Activated CD8-positive, alpha-beta T cell treated with anti-CD3 and anti-CD28 coated beads for 36 hours (primary cell): Measurements from ENCODE around the gene LPA. TPM values are rescaled to one million over a fixed set of nuclear protein-coding genes. Genes with fewer than 3 reads are reported as not detected.

Experiments used
- ATAC-seq: fragments of 200-7000 bp; cut with Tn5 transposase; one replicate; pipeline ENCODE4 v1.10.0; 2021; ENCODE audit warnings: mild to moderate bottlenecking, moderate library complexity
- CTCF ChIA-PET: fragments of 350-600 bp; sonication (Branson Sonifier 250); formaldehyde crosslinking; loops from one replicate; lab custom pipeline; 2021; ENCODE audit warnings: antibody characterized with exemption; lab: Charles Lee
- POLR2A ChIA-PET: fragments of 350-600 bp; sonication (Branson Sonifier 250); formaldehyde crosslinking; loops from one replicate; lab custom pipeline; 2021; ENCODE audit warnings: antibody characterized with exemption; lab: Charles Lee
- DNase-seq: peaks from one replicate; pipeline ENCODE4 v3.0.0-alpha.2; 2020
- H3K27ac Mint-ChIP-seq: one replicate; pipeline ENCODE4 v1.8.0; 2021; ENCODE audit warnings: mild to moderate bottlenecking, mixed read lengths
- H3K27me3 Mint-ChIP-seq: one replicate; pipeline ENCODE4 v1.8.0; 2021; ENCODE audit warnings: mixed read lengths
- H3K36me3 Mint-ChIP-seq: one replicate; pipeline ENCODE4 v1.8.0; 2021; ENCODE audit warnings: low read depth, mixed read lengths
- H3K4me1 Mint-ChIP-seq: one replicate; pipeline ENCODE4 v1.8.0; 2021; ENCODE audit warnings: low read depth, mixed read lengths
- H3K4me3 Mint-ChIP-seq: one replicate; pipeline ENCODE4 v1.8.0; 2021; ENCODE audit warnings: mild to moderate bottlenecking, moderate library complexity, mixed read lengths
- H3K9me3 Mint-ChIP-seq: one replicate; pipeline ENCODE4 v1.8.0; 2021; ENCODE audit warnings: mixed read lengths
- intact Hi-C: fragments of 100-400 bp; cut with micrococcal nuclease; formaldehyde crosslinking; loops from one replicate; pipeline ENCODE4 v1.10.0; 2022
- total RNA-seq, 2 experiments: library from RNA; stranded (reverse); gene quantifications; one replicate each; pipeline ENCODE4 v1.2.3, GENCODE V29; 2021
- TF ChIP-seq, protein P1 (sequence below): fragments of 200-600 bp; IDR thresholded peaks from one replicate; pipeline ENCODE4 v1.8.0; 2022; ENCODE audit warnings: antibody characterized with exemption, mild to moderate bottlenecking

LPA gene
- total RNA-seq, 2 experiments from 2014 or later, result not detected

DNA sequence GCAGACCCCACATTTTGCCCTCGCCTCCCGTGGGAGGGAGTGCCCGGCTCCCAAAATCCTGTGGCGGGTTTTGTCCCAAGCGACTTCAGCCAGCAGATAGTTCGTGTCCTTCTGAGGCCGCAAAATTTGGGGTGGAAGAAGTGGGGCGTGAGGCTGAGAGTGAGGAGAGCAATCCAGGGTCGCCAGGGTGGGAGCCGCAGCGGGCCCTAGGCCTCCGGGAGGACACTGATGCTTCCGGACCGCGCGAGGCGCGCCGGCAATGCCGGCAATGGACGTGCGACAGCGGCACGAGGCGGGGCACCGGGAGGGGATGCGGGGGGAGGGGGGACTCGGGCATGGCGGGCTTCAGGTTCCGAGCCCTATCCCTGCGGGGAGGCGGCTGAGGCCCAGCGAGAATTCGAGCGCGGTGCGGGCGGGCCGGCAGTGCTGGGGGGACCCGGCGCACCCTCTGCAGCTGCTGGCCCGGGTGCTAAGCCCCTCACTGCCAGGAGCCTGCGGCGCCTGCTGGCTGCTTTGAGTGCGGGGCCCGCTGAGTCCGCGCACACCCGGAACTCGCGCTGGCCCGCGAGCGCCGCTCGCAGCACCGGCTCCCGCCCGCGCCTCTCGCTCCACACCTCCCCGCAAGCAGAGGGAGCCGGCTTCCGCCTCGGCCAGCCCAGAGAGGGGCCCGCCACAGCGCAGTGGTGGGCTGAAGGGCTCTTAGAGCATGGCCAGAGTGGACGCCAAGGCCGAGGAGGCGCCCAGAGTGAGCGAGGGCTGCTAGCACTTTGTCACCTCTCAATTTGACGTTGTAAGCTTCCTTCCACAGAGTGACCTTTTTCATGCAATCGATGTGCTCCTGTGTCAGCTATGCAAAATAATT lies 143.8 kb downstream of the LPA start:
- POLR2A ChIA-PET, result interaction anchor here (1.3 kb wide), 1 partner anchor 9 kb away, joined by 3 read pairs; no protein-coding TSS in a partner anchor
- Mint-ChIP-seq H3K9me3 (no peaks in the 10 kb centered on the region), H3K4me1 (peaks cover 10% of the 10 kb centered on the region)

DNA sequence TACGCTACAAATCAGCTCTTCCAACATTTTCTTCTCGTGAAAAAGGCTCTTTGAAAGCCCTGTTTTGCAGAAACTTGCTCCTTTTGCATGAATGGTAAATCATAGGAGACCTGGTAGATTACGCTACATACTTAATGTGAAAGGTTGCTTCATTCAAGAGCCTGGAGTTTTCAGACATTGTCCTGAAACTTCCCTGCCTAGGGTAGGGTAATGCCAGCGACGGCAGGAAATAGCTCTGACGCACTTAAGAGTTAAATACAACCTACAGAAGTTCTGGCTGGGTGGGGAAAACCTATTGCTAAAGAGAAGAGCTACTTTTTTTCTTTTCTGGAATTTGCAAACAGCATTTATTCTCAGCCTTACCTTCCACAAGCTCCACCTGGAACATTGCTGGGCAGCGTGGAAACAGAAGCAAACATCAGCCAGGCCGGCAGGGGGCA lies 144.5 kb downstream of the LPA start:
- intact Hi-C loops, result loop anchor here (2.0 kb wide), 1 partner anchor 149 kb away; no protein-coding TSS in a partner anchor
- Mint-ChIP-seq H3K36me3 (no peaks in the 10 kb centered on the region), H3K9me3 (no peaks in the 10 kb centered on the region), H3K4me1 (peaks cover 10% of the 10 kb centered on the region), H3K4me3 (peak overlapping the region; percentile 87), H3K27ac (peak overlapping the region; percentile 92), H3K27me3 (peaks cover 6% of the 10 kb centered on the region)
- peak; percentile 72 for ATAC-seq
- TF ChIP-seq, protein P1, sequence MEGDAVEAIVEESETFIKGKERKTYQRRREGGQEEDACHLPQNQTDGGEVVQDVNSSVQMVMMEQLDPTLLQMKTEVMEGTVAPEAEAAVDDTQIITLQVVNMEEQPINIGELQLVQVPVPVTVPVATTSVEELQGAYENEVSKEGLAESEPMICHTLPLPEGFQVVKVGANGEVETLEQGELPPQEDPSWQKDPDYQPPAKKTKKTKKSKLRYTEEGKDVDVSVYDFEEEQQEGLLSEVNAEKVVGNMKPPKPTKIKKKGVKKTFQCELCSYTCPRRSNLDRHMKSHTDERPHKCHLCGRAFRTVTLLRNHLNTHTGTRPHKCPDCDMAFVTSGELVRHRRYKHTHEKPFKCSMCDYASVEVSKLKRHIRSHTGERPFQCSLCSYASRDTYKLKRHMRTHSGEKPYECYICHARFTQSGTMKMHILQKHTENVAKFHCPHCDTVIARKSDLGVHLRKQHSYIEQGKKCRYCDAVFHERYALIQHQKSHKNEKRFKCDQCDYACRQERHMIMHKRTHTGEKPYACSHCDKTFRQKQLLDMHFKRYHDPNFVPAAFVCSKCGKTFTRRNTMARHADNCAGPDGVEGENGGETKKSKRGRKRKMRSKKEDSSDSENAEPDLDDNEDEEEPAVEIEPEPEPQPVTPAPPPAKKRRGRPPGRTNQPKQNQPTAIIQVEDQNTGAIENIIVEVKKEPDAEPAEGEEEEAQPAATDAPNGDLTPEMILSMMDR, result no peak
- DNase-seq, result peak; percentile 80
- POLR2A ChIA-PET, result no interaction called here
- CTCF ChIA-PET, result interaction anchor here (0.7 to 9.0 kb wide), 21 partner anchors 9 to 443 kb away, joined by 3 to 143 read pairs (median 5); no protein-coding TSS in a partner anchor

More for the DNA sequence above, 143.8 kb downstream of the LPA start:
- Mint-ChIP-seq H3K36me3 (no peaks in the 10 kb centered on the region), H3K27me3 (peaks cover 3% of the 10 kb centered on the region), H3K4me3 (peak overlapping the region; percentile 87), H3K27ac (peak overlapping the region; percentile 92)
- intact Hi-C loops, result loop anchor here (2.0 kb wide), 1 partner anchor 149 kb away; no protein-coding TSS in a partner anchor
- CTCF ChIA-PET, result interaction anchor here (0.6 to 9.0 kb wide), 23 partner anchors 9 to 575 kb away, joined by 3 to 143 read pairs (median 5); no protein-coding TSS in a partner anchor
- DNase-seq (peak; percentile 64), ATAC-seq (peak; percentile 83)
- TF ChIP-seq, protein P1, result peak; percentile 96

GRCh38 chr6:160519133-160519532 lies 144.9 kb downstream of the LPA start:
- Mint-ChIP-seq H3K27me3 (peaks cover 9% of the 10 kb centered on the region), H3K9me3 (no peaks in the 10 kb centered on the region), H3K4me3 (peak overlapping the region; percentile 87), H3K27ac (no peak overlapping the region), H3K36me3 (no peaks in the 10 kb centered on the region), H3K4me1 (peaks cover 10% of the 10 kb centered on the region)
- POLR2A ChIA-PET, result interaction anchor here (0.7 kb wide), 1 partner anchor 661 kb away, joined by 4 read pairs; no protein-coding TSS in a partner anchor
- no peak for ATAC-seq
- no peak for DNase-seq
- CTCF ChIA-PET, result interaction anchor here (0.7 to 9.0 kb wide), 21 partner anchors 9 to 443 kb away, joined by 3 to 143 read pairs (median 5); no protein-coding TSS in a partner anchor
- intact Hi-C loops, result no loop called here
- TF ChIP-seq, protein P1, result no peak

GRCh38 chr6:160513836-160514235 lies 150.2 kb downstream of the LPA start:
- H3K27ac Mint-ChIP-seq, result no peak overlapping the region
- ATAC-seq, result no peak
- TF ChIP-seq, protein P1, result no peak
- peaks cover 10% of the 10 kb centered on the region for H3K27me3 Mint-ChIP-seq
- no peaks in the 10 kb centered on the region for H3K36me3 Mint-ChIP-seq
- peaks cover 2% of the 10 kb centered on the region for H3K4me1 Mint-ChIP-seq
- intact Hi-C loops, result no loop called here
- POLR2A ChIA-PET, result no interaction called here
- CTCF ChIA-PET, result interaction anchor here (1.0 to 3.4 kb wide), 2 partner anchors 20 to 58 kb away, joined by 3 to 12 read pairs; no protein-coding TSS in a partner anchor
- H3K9me3 Mint-ChIP-seq, result no peaks in the 10 kb centered on the region
- no peak for DNase-seq
- no peak overlapping the region for H3K4me3 Mint-ChIP-seq
